ENCODE measurements around the gene CCKAR.

The CCKAR gene

GRCh38 chr4:26490960-26491284, 638 bp upstream of the CCKAR start:
- no peak for DNase-seq

GRCh38 chr4:26489101-26489985, 941 bp downstream of the CCKAR start:
- DNase-seq: no peak

- DNase-seq: no peak
Measured at GRCh38 chr4:26485684-26486083, 4.6 kb downstream of the CCKAR start.

- DNase-seq: no peak
Measured at GRCh38 chr4:26484516-26484915, 5.8 kb downstream of the CCKAR start.

- DNase-seq: no peak
Measured at GRCh38 chr4:26484032-26484515, 6.2 kb downstream of the CCKAR start.

GRCh38 chr4:26482508-26483462, 7.5 kb downstream of the CCKAR start:
- DNase-seq: no peak

GRCh38 chr4:26478330-26478729, 12.0 kb downstream of the CCKAR start:
- no peak for DNase-seq

GRCh38 chr4:26476545-26476944, 13.7 kb downstream of the CCKAR start:
- no peak for DNase-seq

GRCh38 chr4:26475716-26476115, 14.6 kb downstream of the CCKAR start:
- DNase-seq: no peak

GRCh38 chr4:26474551-26474950, 15.7 kb downstream of the CCKAR start:
- no peak for DNase-seq

GRCh38 chr4:26473893-26474292, 16.4 kb downstream of the CCKAR start:
- DNase-seq: no peak

GRCh38 chr4:26471890-26472289, 18.4 kb downstream of the CCKAR start:
- DNase-seq: no peak

GRCh38 chr4:26468977-26469376, 21.3 kb downstream of the CCKAR start:
- no peak for DNase-seq

GRCh38 chr4:26468283-26468949, 21.9 kb downstream of the CCKAR start:
- DNase-seq: no peak

GRCh38 chr4:26467724-26468123, 22.6 kb downstream of the CCKAR start:
- DNase-seq: no peak

- no peak for DNase-seq
Measured at GRCh38 chr4:26466578-26467270, 23.6 kb downstream of the CCKAR start.

GRCh38 chr4:26464420-26465095, 25.7 kb downstream of the CCKAR start:
- no peak for DNase-seq

- no peak for DNase-seq
Measured at GRCh38 chr4:26463386-26463785, 26.9 kb downstream of the CCKAR start.

GRCh38 chr4:26462874-26463273, 27.4 kb downstream of the CCKAR start:
- DNase-seq: no peak

- DNase-seq: no peak
Measured at GRCh38 chr4:26459756-26460530, 30.3 kb downstream of the CCKAR start.
